HG03439 (cell line): ENCODE measurements around the gene BRMS1.
A peak's percentile ranks its signal among the peaks of the same experiment; 100 is the strongest.
"Not testable (repeated sequence)": the region's sequence is repeated elsewhere in the genome, so short reads cannot be mapped to it uniquely, and the experiment has no call there.

Experiments
- ATAC-seq: cut with Tn5 transposase; IDR thresholded peaks from one replicate; pipeline ENCODE4 v1.9.1; 2021; ENCODE audit warnings: mild to moderate bottlenecking, moderate library complexity; ENCODE audit not compliant: unreplicated experiment

The BRMS1 gene, protein sequence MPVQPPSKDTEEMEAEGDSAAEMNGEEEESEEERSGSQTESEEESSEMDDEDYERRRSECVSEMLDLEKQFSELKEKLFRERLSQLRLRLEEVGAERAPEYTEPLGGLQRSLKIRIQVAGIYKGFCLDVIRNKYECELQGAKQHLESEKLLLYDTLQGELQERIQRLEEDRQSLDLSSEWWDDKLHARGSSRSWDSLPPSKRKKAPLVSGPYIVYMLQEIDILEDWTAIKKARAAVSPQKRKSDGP

GRCh38 chr11:66344550-66345315 is at the start of gene BRMS1:
Gene BRMS1, minus strand, starts transcription at chr11:66345104. Its CDS starts 2,870 bp downstream, at chr11:66342234.
- peak; percentile 73 for ATAC-seq

DNA sequence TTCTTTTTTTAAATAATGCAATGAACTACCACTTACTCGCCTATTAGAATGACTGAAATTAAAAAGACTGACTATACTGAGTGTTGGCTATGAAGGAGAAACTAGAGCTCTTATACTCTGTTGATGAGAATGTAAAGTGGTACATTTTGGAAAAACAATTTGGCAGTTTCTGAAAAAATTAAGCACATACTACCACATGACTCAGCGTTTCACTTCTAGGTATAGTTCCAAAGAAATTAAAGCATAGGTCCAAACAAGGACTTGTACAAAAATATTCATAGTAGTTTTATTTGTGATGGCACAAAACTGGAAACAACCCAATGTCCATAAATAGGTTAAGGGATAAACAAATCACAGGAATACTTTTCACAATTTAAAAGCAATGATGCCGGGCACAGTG is 49.0 kb upstream of the BRMS1 start:
- no peak for ATAC-seq

GRCh38 chr11:66391322-66391721 is 46.4 kb upstream of the BRMS1 start:
- no peak for ATAC-seq

DNA sequence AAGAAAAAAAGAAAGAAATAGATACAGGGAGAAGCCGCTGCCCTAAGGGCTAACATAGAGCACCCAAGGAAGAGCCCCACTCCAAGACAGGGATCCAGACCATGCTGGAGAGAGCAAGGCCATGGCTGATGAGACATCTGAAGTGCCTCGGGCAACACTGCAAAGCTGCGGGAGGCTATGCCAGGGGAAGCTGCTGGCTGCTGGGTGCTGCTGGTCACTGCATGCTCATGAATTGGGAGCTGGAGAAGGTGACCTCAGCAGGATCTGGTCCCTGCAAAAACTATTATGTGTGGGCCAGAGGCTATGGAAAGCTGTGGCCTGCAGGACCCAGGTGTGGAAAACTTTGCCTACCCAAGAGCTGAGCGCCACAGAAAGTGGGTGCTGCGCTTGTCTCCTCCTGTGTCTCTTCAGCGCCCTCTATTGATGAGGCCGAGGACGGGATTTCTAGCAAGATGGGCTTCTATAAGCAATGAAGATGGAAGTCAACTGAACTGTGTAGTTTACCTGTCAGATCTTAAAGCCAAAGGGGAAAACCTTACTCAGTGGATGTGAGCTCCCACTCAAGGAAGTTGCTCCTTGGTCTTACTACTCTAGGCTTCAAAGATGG is 44.0 kb upstream of the BRMS1 start:
- ATAC-seq = no peak

- no peak for ATAC-seq
Observed at GRCh38 chr11:66386171-66387069, 41.5 kb upstream of the BRMS1 start.

- ATAC-seq = not testable (repeated sequence)
Observed at GRCh38 chr11:66384316-66384715, 39.4 kb upstream of the BRMS1 start.

DNA sequence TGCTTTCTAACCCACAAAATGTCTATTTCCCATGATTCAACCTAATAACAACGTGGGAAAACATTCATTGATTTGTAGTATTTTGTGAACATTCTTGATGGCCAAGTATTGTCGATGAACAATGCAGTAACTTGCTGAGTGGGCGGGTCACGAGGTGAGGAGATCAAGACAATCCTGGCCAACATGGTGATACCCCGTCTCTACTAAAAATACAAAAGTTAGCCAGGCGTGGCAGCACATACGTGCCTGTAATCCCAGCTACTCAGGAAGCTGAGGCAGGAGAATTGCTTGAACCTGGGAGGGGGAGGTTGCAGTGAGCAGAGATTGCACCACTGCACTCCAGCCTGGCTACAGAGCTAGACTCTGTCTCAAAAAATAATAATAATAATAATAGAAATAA is 35.4 kb upstream of the BRMS1 start:
- not testable (repeated sequence) for ATAC-seq

DNA sequence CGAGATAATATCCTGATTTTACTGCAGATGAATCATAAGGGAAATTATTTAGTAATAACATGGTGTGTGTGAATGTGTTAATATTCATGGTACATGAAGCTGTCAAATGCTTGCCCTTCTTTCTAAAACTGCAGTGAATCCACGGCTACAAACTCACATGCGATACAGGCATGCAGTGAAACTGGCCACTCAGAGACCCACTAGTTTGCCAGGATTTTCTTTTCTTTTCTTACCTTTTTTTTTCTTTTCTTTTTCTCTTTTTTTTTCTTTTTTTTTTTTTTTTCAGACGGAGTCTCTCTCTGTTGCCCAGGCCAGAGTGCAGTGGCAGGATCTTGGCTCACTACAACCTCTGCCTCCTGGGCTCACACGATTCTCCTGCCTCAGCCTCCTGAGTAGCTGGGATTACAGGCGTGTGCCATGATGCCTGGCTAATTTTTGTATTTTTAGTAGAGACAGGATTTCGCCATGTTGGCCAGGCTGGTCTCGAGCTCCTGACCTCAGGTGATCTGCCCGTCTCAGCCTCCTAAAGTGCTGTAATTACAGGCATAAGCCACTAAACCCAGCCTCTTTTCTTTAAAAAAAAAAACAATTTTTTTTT is 28.9 kb upstream of the BRMS1 start:
- not testable (repeated sequence) for ATAC-seq

- ATAC-seq = no peak
Observed at GRCh38 chr11:66373265-66373664, 28.4 kb upstream of the BRMS1 start.

GRCh38 chr11:66371627-66372415 is 26.9 kb upstream of the BRMS1 start, which contains the start of gene SLC29A2:
Gene SLC29A2, minus strand, starts transcription at chr11:66371760. Its CDS starts 169 bp downstream, at chr11:66371591.
- no peak for ATAC-seq

DNA sequence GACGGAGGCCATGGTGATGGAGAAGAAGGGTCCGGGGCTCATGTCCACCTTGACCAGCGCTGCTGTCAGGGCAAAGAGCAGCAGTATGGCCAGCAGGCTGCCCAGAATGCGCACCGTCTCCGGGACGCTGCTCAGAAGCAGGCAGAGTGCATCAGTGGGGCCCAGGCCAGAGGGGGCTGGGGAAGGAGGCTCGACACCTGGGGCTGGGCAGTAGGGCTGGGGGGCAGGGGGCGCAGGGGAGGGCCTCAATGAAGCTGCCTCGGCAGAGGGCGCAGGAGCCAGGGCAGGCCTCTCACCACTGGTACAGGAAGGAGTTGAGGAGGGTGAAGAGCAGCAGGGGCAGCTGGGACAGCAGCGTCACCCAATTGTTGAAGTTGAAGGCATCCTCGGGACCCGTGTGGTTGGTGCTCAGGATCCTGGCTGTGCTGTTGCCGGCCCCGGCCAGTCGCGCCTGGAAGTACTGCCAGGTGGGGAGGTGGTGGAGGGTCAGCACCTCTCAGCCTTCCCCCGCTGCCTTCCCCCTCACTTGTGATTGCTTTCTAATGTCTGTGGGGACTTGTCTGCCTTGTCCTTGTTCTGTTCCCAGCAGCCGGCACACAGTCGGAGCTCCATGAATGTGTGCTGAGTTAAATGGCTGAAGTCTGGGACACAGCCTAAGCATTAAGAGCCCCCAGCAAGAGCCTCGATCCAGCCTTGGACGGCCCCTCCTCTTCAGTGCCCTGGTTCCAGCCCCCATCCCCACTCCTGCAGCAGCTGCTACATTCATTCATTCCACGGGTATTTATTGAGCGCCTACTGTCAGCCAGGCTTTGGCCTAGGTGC is 24.4 kb upstream of the BRMS1 start:
- no peak for ATAC-seq

DNA sequence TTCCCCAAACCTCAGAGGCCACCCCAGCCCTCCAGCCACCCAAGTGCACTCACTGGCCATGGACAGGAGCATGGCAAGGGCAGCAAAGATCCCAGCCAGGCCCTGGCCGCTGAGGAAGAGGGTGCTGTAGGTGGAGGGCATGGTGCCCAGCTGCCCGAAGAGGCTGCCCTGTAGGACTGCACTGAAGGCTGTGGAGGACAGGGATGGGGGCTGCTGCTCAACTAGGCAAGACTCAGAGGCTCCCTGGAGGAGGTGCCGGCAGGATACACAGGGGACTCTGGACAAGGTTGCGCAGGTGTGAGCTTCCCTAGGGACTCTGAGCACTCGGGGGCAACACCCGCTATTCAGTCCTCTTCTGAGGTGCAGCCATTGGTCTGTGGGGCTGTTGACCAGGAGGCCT is 23.6 kb upstream of the BRMS1 start:
- no peak for ATAC-seq

DNA sequence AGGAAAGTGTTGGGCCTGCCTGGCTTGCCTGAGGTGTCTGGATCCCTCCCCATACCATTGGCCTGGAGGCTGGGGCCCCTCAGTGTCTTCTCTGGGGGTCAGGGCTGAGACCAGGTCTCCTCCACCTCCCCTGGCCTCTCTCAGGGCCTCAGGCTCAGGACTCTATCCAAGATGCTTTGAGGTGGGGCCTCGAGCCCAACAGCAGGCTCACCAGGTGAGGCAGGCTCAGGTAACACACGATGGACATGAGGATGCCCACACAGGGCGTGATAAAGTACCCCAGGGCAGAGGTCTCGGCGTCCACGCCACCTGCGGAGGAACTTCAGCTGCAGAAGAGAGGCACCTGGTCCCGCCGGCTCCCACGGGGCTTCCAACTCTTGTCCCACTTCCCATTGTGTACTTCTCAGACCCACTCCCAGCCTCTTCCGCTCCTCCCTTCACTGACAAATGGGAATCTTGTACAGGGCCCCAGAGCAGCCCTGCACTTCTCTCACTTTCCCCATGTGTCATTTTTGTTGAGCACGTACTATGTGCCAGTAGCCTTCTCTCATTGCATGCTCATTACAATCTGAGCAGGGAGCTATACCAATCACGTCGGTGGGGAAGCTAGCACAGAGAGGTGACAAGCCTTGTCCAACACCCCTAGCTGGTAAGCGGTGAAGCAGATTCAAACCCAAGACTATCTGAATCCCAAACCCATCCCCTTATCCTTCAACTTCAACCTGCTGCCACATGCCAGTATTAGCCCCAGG is 22.8 kb upstream of the BRMS1 start:
- no peak for ATAC-seq

DNA sequence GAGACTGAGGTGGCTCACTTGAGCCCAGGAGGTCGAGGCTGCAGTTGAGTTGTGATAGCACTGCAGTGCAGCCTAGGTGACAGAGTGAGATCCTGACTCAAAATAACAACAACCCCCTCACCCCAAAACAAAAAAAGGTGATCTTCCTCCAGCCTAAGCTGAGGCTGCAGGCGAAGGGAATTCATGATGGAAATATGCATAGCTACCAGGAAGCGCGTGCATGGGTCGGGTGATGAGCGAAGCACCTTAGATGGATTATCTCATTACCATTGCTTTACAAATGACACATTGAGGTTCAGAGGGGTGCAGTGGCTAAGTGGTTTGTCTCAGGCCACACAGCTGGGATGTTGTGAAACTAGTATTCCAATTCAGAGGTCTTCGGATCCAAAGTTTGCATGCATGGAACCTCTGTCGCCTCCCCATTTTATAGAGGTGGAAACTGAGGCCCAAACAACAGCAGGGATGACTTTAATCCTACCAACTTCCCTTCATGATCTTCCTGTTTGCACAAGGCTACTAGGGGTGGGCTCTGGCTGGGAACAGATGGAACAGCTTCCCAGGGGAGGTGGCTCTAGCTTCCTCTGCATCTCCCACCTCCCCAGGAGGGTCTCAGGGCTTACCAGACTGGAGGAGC is 22.1 kb upstream of the BRMS1 start:
- no peak for ATAC-seq

GRCh38 chr11:66365711-66366619 is 21.1 kb upstream of the BRMS1 start:
- ATAC-seq = no peak

DNA sequence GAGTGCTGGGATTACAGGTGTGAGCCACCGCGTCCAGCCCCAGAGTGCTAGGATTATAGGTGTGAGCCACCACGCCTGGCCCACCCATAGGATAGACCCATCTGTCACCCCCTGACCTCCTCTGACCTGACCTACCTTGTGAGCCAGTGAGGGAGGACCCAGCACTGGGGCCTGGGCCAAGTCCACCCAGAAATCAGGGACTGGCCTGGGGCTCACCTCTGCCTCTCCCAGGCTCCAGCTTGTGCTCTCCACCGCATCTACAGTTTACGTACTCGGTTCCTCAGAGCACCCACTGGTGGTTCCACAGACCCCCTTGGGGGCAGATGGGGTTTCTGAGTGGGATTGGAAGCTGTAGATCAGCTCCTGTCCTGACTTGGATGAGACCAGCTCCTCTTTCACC is 20.3 kb upstream of the BRMS1 start:
- ATAC-seq = no peak
